HEK293 (cell line): ENCODE results near the gene FLACC1.

Source experiments
- BCL11A ChIP-seq: fragments of 450-650 bp; formaldehyde crosslinking; IDR thresholded peaks from 2 replicates; pipeline ENCODE4 v1.5.1; 2016; ENCODE audit warnings: low read depth, missing biosample characterization, missing genetic modification characterization
- KLF1 ChIP-seq: fragments of 450-650 bp; formaldehyde crosslinking; IDR thresholded peaks from 2 replicates; pipeline ENCODE4 v1.5.1; 2016; ENCODE audit warnings: missing biosample characterization, missing genetic modification characterization
- MYNN ChIP-seq: fragments of 450-650 bp; formaldehyde crosslinking; IDR thresholded peaks from 2 replicates; pipeline ENCODE4 v1.5.1; 2016; ENCODE audit warnings: missing biosample characterization, missing genetic modification characterization, borderline replicate concordance
- ZBTB21 ChIP-seq: fragments of 450-650 bp; formaldehyde crosslinking; IDR thresholded peaks from 2 replicates; pipeline ENCODE4 v1.5.1; 2017; ENCODE audit warnings: missing biosample characterization, missing genetic modification characterization
- ZNF121 ChIP-seq: fragments of 450-650 bp; formaldehyde crosslinking; IDR thresholded peaks from 2 replicates; pipeline ENCODE4 v1.5.1; 2016; ENCODE audit warnings: missing biosample characterization, missing genetic modification characterization
- ZNF274 ChIP-seq, 2 experiments: fragments of 200-500 bp in 1 of 2; fragments of 450-650 bp in 1 of 2; sonication (Bioruptor generic) in 1 of 2; formaldehyde crosslinking in 1 of 2; IDR thresholded peaks; 2 replicates each; pipeline versions ENCODE4 v1.5.1 to v1.6.1; 2014 to 2016; ENCODE audit warnings: borderline replicate concordance in 1 of 2, inconsistent platforms in 1 of 2, low read length in 1 of 2, missing biosample characterization in 1 of 2, missing genetic modification characterization in 1 of 2
- ZNF518A ChIP-seq: fragments of 450-650 bp; formaldehyde crosslinking; conservative IDR thresholded peaks from 2 replicates; pipeline ENCODE4 v1.5.1; 2016; ENCODE audit warnings: low read depth, missing biosample characterization, missing genetic modification characterization
- TF ChIP-seq, protein P1 (sequence below): fragments of 450-650 bp; formaldehyde crosslinking; IDR thresholded peaks from 2 replicates; pipeline ENCODE4 v1.5.1; 2016; ENCODE audit warnings: missing biosample characterization, missing genetic modification characterization
- TF ChIP-seq, protein P2 (sequence below): fragments of 450-650 bp; formaldehyde crosslinking; IDR thresholded peaks from 2 replicates; pipeline ENCODE4 v1.5.1; 2016; ENCODE audit warnings: missing biosample characterization, missing genetic modification characterization, borderline replicate concordance

DNA sequence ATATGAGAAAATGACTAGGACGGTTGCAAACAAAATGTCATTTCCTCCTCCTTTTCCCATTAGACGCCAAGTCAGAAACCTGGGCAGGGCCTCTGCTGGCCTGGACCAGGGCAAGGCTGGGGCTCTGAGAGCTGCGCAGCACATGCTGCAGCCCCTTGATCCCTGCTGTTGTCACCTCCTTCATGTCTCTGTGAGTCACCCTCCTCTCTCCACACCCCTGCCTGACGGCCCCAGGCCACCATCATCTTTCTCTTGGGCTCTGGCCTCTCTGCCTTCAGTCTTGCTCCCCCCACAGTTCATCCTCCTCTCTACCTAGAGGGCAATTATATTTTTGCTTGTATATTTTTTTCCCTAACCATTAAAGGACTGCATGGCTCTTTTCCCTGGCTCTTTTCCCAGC is 10.0 kb downstream of the FLACC1 start:
- TF ChIP-seq, protein P1, sequence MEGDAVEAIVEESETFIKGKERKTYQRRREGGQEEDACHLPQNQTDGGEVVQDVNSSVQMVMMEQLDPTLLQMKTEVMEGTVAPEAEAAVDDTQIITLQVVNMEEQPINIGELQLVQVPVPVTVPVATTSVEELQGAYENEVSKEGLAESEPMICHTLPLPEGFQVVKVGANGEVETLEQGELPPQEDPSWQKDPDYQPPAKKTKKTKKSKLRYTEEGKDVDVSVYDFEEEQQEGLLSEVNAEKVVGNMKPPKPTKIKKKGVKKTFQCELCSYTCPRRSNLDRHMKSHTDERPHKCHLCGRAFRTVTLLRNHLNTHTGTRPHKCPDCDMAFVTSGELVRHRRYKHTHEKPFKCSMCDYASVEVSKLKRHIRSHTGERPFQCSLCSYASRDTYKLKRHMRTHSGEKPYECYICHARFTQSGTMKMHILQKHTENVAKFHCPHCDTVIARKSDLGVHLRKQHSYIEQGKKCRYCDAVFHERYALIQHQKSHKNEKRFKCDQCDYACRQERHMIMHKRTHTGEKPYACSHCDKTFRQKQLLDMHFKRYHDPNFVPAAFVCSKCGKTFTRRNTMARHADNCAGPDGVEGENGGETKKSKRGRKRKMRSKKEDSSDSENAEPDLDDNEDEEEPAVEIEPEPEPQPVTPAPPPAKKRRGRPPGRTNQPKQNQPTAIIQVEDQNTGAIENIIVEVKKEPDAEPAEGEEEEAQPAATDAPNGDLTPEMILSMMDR (tag by site-specific recombination), result no peak
- TF ChIP-seq ZNF518A (no peak), MYNN (tag by site-specific recombination) (no peak), BCL11A (tag by site-specific recombination) (no peak), ZBTB21 (tag by site-specific recombination) (no peak), ZNF121 (tag by site-specific recombination) (no peak), ZNF274 (IDR thresholded peaks at IDR 0.05; ENCODE audit: low read length) (no peak), ZNF274 (tag by site-specific recombination; IDR thresholded peaks at IDR 0.05; ENCODE audit: borderline replicate concordance) (no peak), KLF1 (tag by site-specific recombination) (no peak)
- TF ChIP-seq, protein P2, sequence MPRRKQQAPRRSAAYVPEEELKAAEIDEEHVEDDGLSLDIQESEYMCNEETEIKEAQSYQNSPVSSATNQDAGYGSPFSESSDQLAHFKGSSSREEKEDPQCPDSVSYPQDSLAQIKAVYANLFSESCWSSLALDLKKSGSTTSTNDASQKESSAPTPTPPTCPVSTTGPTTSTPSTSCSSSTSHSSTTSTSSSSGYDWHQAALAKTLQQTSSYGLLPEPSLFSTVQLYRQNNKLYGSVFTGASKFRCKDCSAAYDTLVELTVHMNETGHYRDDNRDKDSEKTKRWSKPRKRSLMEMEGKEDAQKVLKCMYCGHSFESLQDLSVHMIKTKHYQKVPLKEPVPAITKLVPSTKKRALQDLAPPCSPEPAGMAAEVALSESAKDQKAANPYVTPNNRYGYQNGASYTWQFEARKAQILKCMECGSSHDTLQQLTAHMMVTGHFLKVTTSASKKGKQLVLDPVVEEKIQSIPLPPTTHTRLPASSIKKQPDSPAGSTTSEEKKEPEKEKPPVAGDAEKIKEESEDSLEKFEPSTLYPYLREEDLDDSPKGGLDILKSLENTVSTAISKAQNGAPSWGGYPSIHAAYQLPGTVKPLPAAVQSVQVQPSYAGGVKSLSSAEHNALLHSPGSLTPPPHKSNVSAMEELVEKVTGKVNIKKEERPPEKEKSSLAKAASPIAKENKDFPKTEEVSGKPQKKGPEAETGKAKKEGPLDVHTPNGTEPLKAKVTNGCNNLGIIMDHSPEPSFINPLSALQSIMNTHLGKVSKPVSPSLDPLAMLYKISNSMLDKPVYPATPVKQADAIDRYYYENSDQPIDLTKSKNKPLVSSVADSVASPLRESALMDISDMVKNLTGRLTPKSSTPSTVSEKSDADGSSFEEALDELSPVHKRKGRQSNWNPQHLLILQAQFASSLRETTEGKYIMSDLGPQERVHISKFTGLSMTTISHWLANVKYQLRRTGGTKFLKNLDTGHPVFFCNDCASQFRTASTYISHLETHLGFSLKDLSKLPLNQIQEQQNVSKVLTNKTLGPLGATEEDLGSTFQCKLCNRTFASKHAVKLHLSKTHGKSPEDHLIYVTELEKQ (tag by site-specific recombination), result no peak
